WTC11 (cell line): ENCODE data around the gene CAMK2D.

Experiments
- ATF1 ChIP-seq: sonication (generic); formaldehyde crosslinking; IDR thresholded peaks from 2 replicates; pipeline ENCODE4 v1.8.1; 2023; ENCODE audit warnings: mild to moderate bottlenecking, moderate library complexity, missing genetic modification reagents
- CTCF ChIP-seq: fragments of 200-600 bp; IDR thresholded peaks from 2 replicates; pipeline ENCODE4 v1.8.0; 2022; ENCODE audit warnings: antibody characterized with exemption
- ERG ChIP-seq: fragments of 250-450 bp; sonication (Bioruptor Pico); IDR thresholded peaks from 2 replicates; pipeline ENCODE4 v1.8.0; 2021; ENCODE audit warnings: mild to moderate bottlenecking
- ESRRA ChIP-seq: sonication (generic); formaldehyde crosslinking; IDR thresholded peaks from 2 replicates; pipeline ENCODE4 v1.8.1; 2022; ENCODE audit warnings: mild to moderate bottlenecking, missing genetic modification reagents, borderline replicate concordance
- FOXJ3 ChIP-seq: sonication (generic); formaldehyde crosslinking; IDR thresholded peaks from 2 replicates; pipeline ENCODE4 v1.9.0; 2021; ENCODE audit warnings: missing genetic modification reagents, mild to moderate bottlenecking, borderline replicate concordance
- FOXP1 ChIP-seq: sonication (generic); formaldehyde crosslinking; IDR thresholded peaks from 2 replicates; pipeline ENCODE4 v1.8.0; 2022; ENCODE audit warnings: missing genetic modification reagents, mild to moderate bottlenecking, moderate library complexity, borderline replicate concordance
- HMGXB4 ChIP-seq: sonication (generic); formaldehyde crosslinking; IDR thresholded peaks from 2 replicates; pipeline ENCODE4 v1.8.1; 2023; ENCODE audit warnings: mild to moderate bottlenecking, moderate library complexity, missing genetic modification reagents
- TCF7 ChIP-seq: sonication (generic); formaldehyde crosslinking; IDR thresholded peaks from 2 replicates; pipeline ENCODE4 v1.8.0; 2022; ENCODE audit warnings: mild to moderate bottlenecking, low read depth, missing genetic modification reagents, moderate library complexity
- USF2 ChIP-seq: sonication (generic); formaldehyde crosslinking; IDR thresholded peaks from 2 replicates; pipeline ENCODE4 v1.8.1; 2023; ENCODE audit warnings: mild to moderate bottlenecking, missing genetic modification reagents, moderate library complexity
- ZBTB21 ChIP-seq: sonication (generic); formaldehyde crosslinking; IDR thresholded peaks from 2 replicates; pipeline ENCODE4 v1.8.1; 2023; ENCODE audit warnings: mild to moderate bottlenecking, missing genetic modification reagents, borderline replicate concordance
- ZNF138 ChIP-seq: sonication (generic); formaldehyde crosslinking; conservative IDR thresholded peaks from 2 replicates; pipeline ENCODE4 v1.8.1; 2022; ENCODE audit warnings: mild to moderate bottlenecking, moderate library complexity, missing genetic modification reagents

- TF ChIP-seq CTCF (no peak), ZBTB21 (CRISPR knock-in tag) (no peak), HMGXB4 (CRISPR knock-in tag) (no peak), ZNF138 (CRISPR knock-in tag) (no peak), ERG (no peak), USF2 (CRISPR knock-in tag) (no peak), ATF1 (CRISPR knock-in tag) (no peak), FOXJ3 (CRISPR knock-in tag) (no peak), ESRRA (CRISPR knock-in tag) (no peak), FOXP1 (no peak), TCF7 (CRISPR knock-in tag) (no peak)
Observed at GRCh38 chr4:113591982-113592381, 169.6 kb downstream of the CAMK2D start.
